Aorta (tissue), 5 donors: ENCODE measurements around the gene RNF40. TPM values are rescaled to one million over a fixed set of nuclear protein-coding genes. Genes with fewer than 3 reads are reported as not detected.

ENCODE experiments used
- ATAC-seq: fragments of 200-7000 bp; cut with Tn5 transposase; one replicate; pipeline ENCODE4 v1.9.1; 2022; ENCODE audit warnings: moderate library complexity; ENCODE audit not compliant: low FRiP score
- DNase-seq, 2 donors: peaks; one replicate each; pipeline ENCODE4 v3.0.0-alpha.2; 2020
- H3K27ac ChIP-seq, 2 donors: one replicate each; pipeline ENCODE4 v1.5.1; 2013; ENCODE audit warnings: low read length in 2 of 2, mild to moderate bottlenecking in 2 of 2, moderate library complexity in 2 of 2, control low read depth in 1 of 2, inconsistent platforms in 1 of 2, low read depth in 1 of 2
- H3K27me3 ChIP-seq, 2 donors: one replicate each; pipeline ENCODE4 v1.6.1; 2013; ENCODE audit warnings: control low read depth in 1 of 2, low read length in 1 of 2, mild to moderate bottlenecking in 1 of 2, moderate library complexity in 1 of 2; ENCODE audit not compliant: insufficient read depth in 2 of 2, control insufficient read depth in 1 of 2
- H3K36me3 ChIP-seq, 2 donors: one replicate each; pipeline ENCODE4 v1.6.1; 2013; ENCODE audit warnings: control low read depth in 1 of 2, low read length in 1 of 2, mild to moderate bottlenecking in 1 of 2; ENCODE audit not compliant: insufficient read depth in 2 of 2, control insufficient read depth in 1 of 2
- H3K4me1 ChIP-seq, 2 donors: one replicate each; pipeline ENCODE4 v1.6.1; 2013; ENCODE audit warnings: low read length in 2 of 2, control low read depth in 1 of 2, mild to moderate bottlenecking in 1 of 2, moderate library complexity in 1 of 2; ENCODE audit not compliant: insufficient read depth in 2 of 2, control insufficient read depth in 1 of 2
- H3K4me3 ChIP-seq, 2 donors: one replicate each; pipeline ENCODE4 v1.5.1; 2013; ENCODE audit warnings: low read length in 2 of 2, control low read depth in 1 of 2, mild to moderate bottlenecking in 1 of 2
- H3K9me3 ChIP-seq: one replicate; pipeline ENCODE4 v1.6.1; 2013; ENCODE audit warnings: mild to moderate bottlenecking, low read length; ENCODE audit not compliant: control insufficient read depth
- WGBS, 2 donors: extraction: QIAGEN DNeasy Blood & Tissue Kit; methylation state at CpG; one replicate each; pipeline ENCODE4 v1.1.7; 2013; 5-methylcytosine and 5-hydroxymethylcytosine counted together
- intact Hi-C, 2 donors: fragments of 100-400 bp; cut with DNase I; formaldehyde crosslinking; loops; one replicate each; pipeline versions ENCODE4 v1.14.2 to v1.15.0; 2022
- polyA plus RNA-seq, 2 donors: library from polyadenylated mRNA; stranded (reverse); fragments of 200-250 nt; gene quantifications; one replicate each; pipeline ENCODE4 v1.2.3, GENCODE V29; 2013
- total RNA-seq, 2 donors: library from RNA; stranded (reverse); fragmentation: NEBNext Ultra II Directional; extraction: Animal tissue kit (Norgen Biotek cat#: 25700); gene quantifications; one replicate each; pipeline ENCODE4 v1.2.1, GENCODE V29; 2021
- donor health status: healthy with polysubstance abuse.
- donor health status: Bipolar disorder and iron deficiency.
- donor health status: DM: no; HTN: no; CAD: no.
- donor health status: DM: no; HTN: no; CAD: no.
- donor health status: DM: yes; HTN: yes; CAD: no.

The RNF40 gene
- total and polyA plus RNA-seq, 4 donors: 22.7 to 90.2 (median 66.7) TPM

DNA sequence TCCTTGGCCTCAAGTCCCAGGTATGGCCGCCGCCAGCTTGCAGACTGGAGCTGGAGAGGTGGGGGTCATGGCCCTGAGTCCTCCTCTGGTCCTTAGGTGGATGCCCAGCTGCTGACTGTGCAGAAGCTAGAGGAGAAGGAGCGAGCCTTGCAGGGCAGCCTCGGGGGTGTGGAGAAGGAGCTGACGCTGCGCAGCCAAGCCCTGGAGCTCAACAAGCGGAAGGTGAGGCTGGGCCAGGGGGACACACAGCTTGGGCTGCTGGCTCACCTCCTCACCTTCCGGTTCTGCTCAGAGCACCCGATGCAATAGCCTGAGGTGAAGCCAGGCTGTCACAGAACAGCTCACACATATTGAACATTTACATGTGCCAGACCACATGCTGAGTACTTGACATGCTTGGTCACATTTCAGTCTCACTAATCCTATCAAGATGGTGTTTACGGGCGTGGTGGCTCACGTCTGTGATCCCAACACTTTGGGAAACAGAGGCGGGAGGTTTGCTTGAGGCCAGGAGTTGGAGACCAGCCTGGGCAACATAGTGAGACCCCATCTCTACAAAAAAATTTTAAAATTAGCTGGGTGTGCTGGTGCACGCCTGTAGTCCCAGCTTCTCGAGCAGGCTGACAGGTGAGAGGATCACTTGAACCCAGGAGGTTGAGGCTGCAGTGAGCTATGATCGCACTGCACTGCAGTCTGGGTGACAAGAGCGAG is 7.4 kb downstream of the RNF40 start:
- 93% methylated on average over 17 of the region's 17 CpGs for WGBS, 2 donors
- intact Hi-C loops: loop anchor here in 1 of 2 donors (10.0 kb wide), 1 partner anchor 955 kb away; the partner anchor contains the start of genes PAGR1 and PRRT2
- H3K36me3 ChIP-seq: peaks cover 3 to 32% of the 10 kb centered on the region in 2 donors

GRCh38 chr16:30771726-30772125 is 9.6 kb downstream of the RNF40 start:
- Histone ChIP-seq H3K4me3 (no peak overlapping the region), H3K36me3 (peaks cover 3 to 20% of the 10 kb centered on the region in 2 donors), H3K9me3 (no peaks in the 10 kb centered on the region), H3K4me1 (no peaks in the 10 kb centered on the region), H3K27me3 (no peaks in the 10 kb centered on the region), H3K27ac (no peak overlapping the region)
- DNase-seq: no peak
- ATAC-seq: no peak
- intact Hi-C loops: no loop called here
- 86 to 87% methylated on average over 11 to 14 of the region's 14 CpGs for WGBS, 2 donors

More for the DNA sequence above, 7.4 kb downstream of the RNF40 start:
- Histone ChIP-seq H3K4me1 (no peaks in the 10 kb centered on the region), H3K4me3 (no peak overlapping the region), H3K9me3 (no peaks in the 10 kb centered on the region), H3K27ac (no peak overlapping the region), H3K27me3 (no peaks in the 10 kb centered on the region)
- DNase-seq: peak; percentile 39 to 68
- no peak for ATAC-seq

DNA sequence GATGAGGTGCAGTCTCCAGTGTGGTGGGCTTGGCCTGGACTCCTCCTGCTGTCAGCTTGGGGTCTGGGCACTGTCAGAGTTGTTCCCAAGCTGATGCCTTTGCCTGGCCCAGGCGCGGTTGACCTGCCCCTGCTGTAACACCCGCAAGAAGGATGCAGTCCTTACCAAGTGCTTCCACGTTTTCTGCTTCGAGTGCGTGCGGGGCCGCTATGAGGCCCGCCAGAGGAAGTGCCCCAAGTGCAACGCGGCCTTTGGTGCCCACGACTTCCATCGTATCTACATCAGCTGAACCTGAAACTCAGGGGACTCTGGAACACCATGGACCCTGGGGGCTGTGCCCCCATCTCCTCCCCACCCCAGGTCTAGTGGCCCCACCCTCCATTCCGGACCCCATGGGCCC is 11.7 kb downstream of the RNF40 start:
- H3K4me1 ChIP-seq: no peaks in the 10 kb centered on the region
- no peak overlapping the region for H3K27ac ChIP-seq
- no peak overlapping the region for H3K4me3 ChIP-seq
- peaks cover 0 to 12% of the 10 kb centered on the region in 2 donors for H3K36me3 ChIP-seq
- intact Hi-C loops: no loop called here
- ATAC-seq (no peak), DNase-seq (no peak)
- WGBS, 2 donors: 84 to 86% methylated on average over 14 of the region's 14 CpGs
- no peaks in the 10 kb centered on the region for H3K9me3 ChIP-seq
- H3K27me3 ChIP-seq: no peaks in the 10 kb centered on the region

DNA sequence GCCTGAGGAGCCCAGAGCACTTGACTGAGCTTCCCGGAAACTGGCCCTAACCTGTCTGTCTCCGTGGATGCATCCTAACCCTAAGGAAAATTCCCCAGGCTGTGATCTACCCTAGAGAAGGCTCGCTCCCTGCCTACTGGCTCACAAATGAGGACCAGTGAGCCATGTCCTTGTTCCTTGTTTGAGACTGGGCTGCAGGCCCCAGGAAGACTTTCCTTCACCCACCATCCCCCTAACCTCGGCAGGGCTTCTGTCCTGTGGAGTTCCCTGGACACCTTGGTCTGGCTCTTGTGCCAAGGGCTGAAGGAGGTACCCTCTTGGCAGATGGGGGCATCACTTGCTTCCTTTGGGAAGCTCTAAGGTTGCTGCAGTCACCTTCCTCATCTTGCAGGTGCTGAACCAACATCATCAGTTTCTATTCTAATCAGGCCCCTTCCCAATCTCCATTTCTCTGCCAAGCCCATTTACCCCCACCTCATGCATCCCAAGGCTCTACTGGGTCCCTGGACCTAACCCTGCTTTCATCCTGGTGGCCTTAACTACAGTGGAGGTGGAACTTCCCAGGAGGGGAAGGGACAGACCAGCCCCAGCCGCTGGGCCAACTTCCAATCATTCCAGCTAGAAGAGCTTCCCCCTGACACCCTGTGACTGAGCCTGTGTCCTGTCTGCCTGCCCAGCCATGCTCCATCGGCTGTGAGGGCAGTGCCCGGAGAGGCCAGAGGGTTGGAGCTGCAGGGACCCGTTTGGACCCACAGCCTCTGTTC is 12.4 kb downstream of the RNF40 start:
- no peaks in the 10 kb centered on the region for H3K27me3 ChIP-seq
- WGBS, 2 donors: 48 to 50% methylated on average over 8 of the region's 8 CpGs
- no peak for DNase-seq
- no peaks in the 10 kb centered on the region for H3K9me3 ChIP-seq
- intact Hi-C loops: no loop called here
- H3K36me3 ChIP-seq: peaks cover 0 to 6% of the 10 kb centered on the region in 2 donors
- peak; percentile 31 for ATAC-seq
- no peaks in the 10 kb centered on the region for H3K4me1 ChIP-seq
- peak overlapping the region in 1 of 2 donors; percentile 55 for H3K27ac ChIP-seq
- no peak overlapping the region for H3K4me3 ChIP-seq

GRCh38 chr16:30775131-30775391 is 12.9 kb downstream of the RNF40 start:
- H3K4me3 ChIP-seq: peak overlapping the region; percentile 41 to 70
- H3K27ac ChIP-seq: peak overlapping the region in 1 of 2 donors; percentile 55
- WGBS, 2 donors: 6% methylated on average over 15 of the region's 15 CpGs
- no peaks in the 10 kb centered on the region for H3K9me3 ChIP-seq
- peaks cover 0 to 6% of the 10 kb centered on the region in 2 donors for H3K36me3 ChIP-seq
- intact Hi-C loops: no loop called here
- no peak for DNase-seq
- H3K4me1 ChIP-seq: no peaks in the 10 kb centered on the region
- no peak for ATAC-seq
- no peaks in the 10 kb centered on the region for H3K27me3 ChIP-seq

DNA sequence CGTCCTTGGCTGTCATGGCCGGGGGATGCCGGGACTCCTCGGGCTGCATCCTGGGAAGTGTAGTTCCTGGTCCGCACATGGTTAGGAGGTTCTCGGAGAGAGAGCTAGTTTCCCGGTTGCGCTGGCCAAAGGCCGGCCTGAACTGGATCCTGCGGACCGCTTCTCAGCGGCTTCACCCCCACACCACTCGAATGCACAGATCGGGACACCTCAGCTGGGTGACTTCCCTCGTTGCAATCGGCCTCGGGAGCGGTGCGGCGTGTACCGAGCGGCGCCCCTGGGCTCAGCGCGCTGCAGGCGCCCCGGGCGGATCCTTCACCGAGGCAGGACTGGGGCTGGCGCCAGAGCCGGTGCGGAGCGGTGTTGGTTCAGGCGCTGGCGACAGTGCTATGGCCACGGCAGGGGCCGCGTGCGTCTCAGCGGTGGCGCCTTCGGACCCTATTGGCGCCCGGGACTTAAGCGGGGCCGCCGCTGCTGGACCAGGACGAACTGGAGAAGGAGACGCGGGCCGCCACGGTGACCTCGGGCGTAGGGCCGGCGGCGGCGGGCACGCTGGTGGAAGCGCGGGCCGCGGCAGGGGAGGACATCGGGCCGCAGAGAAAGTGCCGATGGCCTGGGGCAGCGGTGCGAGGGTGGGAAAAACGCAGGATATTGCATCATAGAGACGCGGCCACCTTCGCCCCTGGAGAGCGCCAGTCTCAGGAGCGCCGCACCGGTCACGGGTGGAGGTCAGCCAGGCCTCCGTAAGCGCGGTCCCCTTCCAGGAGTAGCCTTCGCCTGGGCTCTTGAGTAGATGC is 13.5 kb downstream of the RNF40 start:
- Histone ChIP-seq H3K4me3 (peak overlapping the region; percentile 41 to 70), H3K9me3 (no peaks in the 10 kb centered on the region), H3K4me1 (no peaks in the 10 kb centered on the region), H3K36me3 (peaks cover 0 to 6% of the 10 kb centered on the region in 2 donors), H3K27ac (peak overlapping the region in 1 of 2 donors; percentile 56), H3K27me3 (no peaks in the 10 kb centered on the region)
- DNase-seq: peak; percentile 89 to 92
- intact Hi-C loops: no loop called here
- ATAC-seq: peak; percentile 88
- WGBS, 2 donors: 0% methylated on average over 67 to 81 of the region's 81 CpGs

- intact Hi-C loops: no loop called here
- Histone ChIP-seq H3K27me3 (no peaks in the 10 kb centered on the region), H3K27ac (no peak overlapping the region), H3K4me1 (no peaks in the 10 kb centered on the region), H3K4me3 (no peak overlapping the region), H3K36me3 (peaks cover 0 to 3% of the 10 kb centered on the region in 2 donors), H3K9me3 (no peaks in the 10 kb centered on the region)
- no peak for DNase-seq
- ATAC-seq: no peak
- WGBS, 2 donors: 75 to 77% methylated on average over 7 of the region's 7 CpGs
These were observed 15.6 kb downstream of the RNF40 start for GRCh38 chr16:30777591-30778297.

DNA sequence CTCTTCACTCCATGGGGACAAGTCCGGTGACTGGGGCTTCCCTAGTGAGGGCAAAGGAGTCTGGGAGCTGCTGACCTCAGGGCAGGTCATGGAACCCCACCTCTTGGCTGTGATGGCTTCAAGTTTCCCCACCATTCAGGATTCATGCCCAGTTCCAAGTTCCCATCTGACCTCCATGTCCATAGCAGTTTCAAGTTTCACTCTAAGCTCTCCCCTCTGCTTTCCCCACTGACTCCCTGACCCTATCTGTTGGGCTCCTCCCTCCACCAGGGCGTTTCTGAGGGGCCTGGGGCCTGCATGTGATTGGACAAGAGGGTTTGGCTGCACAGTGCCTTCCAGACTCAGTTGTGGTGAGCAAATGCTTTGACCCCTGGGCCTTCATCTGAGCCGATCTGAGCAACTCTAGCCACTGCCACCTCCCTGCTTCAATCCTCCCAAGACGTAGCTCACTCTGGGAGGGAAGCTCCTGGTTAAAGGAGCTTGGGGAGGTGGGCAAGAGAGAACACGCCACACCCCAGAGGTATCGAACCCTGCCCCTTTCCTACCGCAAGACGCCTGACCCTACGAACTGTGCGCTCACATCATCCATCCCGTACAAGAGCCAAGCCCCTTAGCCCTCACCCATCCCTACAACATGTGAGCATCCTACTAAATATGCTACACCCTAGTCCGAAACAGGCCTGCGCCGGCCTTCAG is 16.6 kb downstream of the RNF40 start:
- Histone ChIP-seq H3K9me3 (no peaks in the 10 kb centered on the region), H3K4me3 (no peak overlapping the region), H3K27ac (no peak overlapping the region), H3K4me1 (no peaks in the 10 kb centered on the region), H3K36me3 (peaks cover 0 to 4% of the 10 kb centered on the region in 2 donors), H3K27me3 (no peaks in the 10 kb centered on the region)
- 76 to 78% methylated on average over 14 of the region's 14 CpGs for WGBS, 2 donors
- intact Hi-C loops: no loop called here
- ATAC-seq (no peak), DNase-seq (no peak)
